Esophagus squamous epithelium (tissue), 4 donors: ENCODE measurements around the gene VPS37D.

ENCODE experiments used
- CTCF ChIP-seq, 6 experiments: fragments of 450-650 bp in 4 of 6; fragments of 200-600 bp in 2 of 6; sonication (generic) in 2 of 6; IDR thresholded peaks; one replicate each; pipeline ENCODE4 v1.5.1; 2016 to 2019; ENCODE audit warnings: antibody characterized with exemption in 6 of 6, mild to moderate bottlenecking in 4 of 6, moderate library complexity in 4 of 6
- POLR2A ChIP-seq, 4 donors: fragments of 450-650 bp; IDR thresholded peaks; one replicate each; pipeline ENCODE4 v1.6.1; 2017; ENCODE audit warnings: antibody characterized with exemption in 4 of 4, mild to moderate bottlenecking in 4 of 4, moderate library complexity in 3 of 4

GRCh38 chr7:73646785-73647724 lies 20.6 kb upstream of the VPS37D start:
- TF ChIP-seq CTCF (IDR thresholded peaks at IDR 0.05) = no peak
- TF ChIP-seq POLR2A (IDR thresholded peaks at IDR 0.05) = no peak
